GM19043 (cell line): ENCODE measurements around the gene GSX2.
A peak's percentile ranks its signal among the peaks of the same experiment; 100 is the strongest.
"Not testable (repeated sequence)": the region's sequence is repeated elsewhere in the genome, so short reads cannot be mapped to it uniquely, and the experiment has no call there.

Experiments used
- ATAC-seq: cut with Tn5 transposase; IDR thresholded peaks from one replicate; pipeline ENCODE4 v1.9.1; 2021; ENCODE audit warnings: low read depth; ENCODE audit not compliant: unreplicated experiment

Gene GSX2

DNA sequence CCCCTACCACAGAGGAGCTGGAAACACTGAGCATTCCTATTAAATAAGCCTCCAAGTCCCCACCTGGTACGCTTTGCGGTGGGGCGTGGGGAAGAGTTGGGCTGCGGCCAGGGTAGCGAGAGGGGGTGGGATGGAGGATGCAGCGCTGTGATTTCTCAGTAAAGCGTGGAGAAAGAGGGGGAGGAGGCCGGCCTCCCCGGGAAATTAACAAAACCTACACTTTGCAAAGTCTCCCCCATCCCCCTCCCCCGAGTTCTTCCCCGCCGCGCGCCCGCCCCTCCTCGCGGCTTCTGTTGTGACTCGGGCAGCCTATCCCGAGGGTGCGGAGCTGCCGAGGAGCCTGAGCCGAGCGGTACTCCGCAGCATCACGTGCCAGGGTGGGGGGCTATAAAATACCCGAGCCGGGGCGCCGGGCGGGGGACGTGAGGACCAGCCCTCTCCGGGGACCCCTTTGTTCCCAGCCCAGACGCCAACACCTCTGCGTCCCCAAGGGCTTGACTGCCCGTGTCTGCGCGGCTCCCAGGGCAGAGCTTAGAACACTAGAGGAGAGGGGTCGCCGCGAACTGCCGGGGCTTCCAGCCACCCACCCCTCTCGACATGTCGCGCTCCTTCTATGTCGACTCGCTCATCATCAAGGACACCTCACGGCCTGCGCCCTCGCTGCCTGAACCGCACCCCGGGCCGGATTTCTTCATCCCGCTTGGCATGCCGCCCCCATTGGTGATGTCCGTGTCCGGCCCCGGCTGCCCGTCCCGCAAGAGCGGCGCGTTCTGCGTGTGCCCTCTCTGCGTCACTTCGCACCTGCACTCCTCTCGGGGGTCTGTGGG lies at the start of gene GSX2:
TSS of gene GSX2 (plus strand) at position 416 of the 827 bp plus-strand sequence. CDS start at position 598, 182 bp downstream.
- ATAC-seq = no peak

DNA sequence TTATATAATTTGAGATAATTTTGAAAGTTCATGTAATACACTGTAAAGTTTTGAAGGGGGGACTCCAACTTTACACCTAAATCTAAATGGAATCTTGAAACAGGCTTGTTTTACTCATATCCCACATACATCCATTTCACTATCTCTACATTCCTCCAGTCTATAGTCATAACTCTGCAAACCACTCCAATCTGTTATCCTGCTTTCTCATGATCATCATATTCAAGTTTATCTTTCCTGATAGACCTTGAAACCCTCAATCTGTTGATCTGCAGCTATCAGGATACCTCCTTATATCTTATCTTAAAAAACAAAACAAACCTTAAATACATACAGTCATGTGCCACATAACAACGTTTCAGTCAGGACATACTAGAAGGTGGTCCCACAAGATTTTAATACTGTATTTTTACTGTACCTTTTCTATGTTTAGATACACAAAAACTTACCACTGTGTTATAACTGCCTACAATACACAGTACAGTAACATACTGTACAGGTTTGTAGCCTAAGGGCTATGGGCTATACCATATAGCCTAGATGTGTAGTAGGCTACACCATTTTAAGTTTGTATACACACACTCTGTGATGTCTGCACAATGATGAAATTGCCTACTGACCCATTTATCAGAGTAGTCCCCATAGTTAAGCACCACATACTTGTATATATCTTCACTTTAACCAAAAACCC lies 49.6 kb upstream of the GSX2 start:
- no peak for ATAC-seq

DNA sequence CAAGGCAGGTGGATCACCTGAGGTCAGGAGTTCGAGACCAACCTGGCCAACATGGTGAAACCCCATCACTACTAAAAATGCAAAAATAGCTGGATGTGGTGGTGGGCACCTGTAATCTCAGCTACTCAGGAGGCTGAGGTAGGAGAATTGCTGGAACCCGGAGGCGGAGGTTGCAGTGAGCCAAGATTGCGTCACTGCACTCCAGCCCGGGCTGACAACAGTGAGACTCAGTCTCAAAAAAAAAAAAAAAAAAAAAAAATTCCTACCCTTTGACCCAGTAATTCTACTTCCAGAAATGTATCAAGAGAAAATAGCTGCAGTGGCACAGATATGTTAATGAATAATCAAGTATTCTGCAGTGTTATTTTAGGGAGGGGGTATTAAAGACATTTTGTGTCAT lies 46.6 kb upstream of the GSX2 start:
- not testable (repeated sequence) for ATAC-seq

DNA sequence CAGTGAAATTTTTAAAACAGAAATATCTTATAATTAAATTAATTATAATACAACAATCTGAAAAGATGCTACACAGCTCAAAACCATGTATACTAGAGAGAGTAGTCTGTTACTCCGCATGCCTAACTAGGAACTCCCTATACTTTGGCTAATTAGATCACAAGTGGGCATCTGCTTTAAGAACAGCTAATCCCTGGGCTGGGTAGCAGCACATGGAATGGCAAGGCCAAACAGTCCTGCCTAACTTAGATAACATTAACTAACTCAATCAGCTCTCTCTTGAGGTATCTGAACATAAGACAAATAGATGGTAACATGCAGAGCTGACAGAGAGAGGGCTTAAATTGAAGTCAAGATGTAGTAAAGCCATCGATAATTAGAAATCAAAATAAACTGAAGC lies 45.5 kb upstream of the GSX2 start:
- ATAC-seq = no peak

DNA sequence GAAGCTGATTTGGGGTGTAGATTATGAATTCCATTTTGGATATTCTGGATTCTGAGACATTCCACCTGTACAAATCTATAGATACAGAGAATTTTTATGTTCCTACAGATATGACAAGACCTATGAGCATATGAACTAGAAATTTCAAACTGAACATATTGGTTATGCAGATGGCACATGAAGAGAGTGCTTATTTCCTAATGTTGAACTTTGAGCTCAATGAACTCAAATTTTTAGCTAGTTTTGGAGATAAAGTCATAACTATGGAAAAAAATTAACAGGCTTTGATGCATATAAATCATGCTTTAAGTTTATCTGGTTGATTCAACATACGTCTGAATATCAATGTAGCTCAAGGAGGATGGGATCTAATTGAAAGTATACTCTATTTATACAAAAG lies 44.5 kb upstream of the GSX2 start:
- ATAC-seq = no peak

DNA sequence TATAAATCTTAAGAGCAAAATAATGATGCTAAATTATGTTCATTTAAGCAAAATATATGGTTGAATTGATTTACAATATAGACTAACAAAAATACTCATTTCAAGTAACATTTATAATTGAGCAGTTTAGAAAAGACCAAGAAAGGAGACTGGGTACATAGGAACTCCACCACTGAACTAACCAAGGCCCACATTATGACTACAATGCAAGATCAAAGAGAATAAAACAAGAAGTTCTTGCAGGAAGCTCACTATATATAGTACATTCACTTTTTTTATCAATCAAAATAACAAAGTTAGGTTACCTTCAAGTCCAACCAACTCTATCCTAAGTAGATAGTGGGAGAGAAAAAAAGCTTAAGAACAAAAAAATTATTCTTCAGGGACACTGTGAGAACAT lies 43.6 kb upstream of the GSX2 start:
- no peak for ATAC-seq

DNA sequence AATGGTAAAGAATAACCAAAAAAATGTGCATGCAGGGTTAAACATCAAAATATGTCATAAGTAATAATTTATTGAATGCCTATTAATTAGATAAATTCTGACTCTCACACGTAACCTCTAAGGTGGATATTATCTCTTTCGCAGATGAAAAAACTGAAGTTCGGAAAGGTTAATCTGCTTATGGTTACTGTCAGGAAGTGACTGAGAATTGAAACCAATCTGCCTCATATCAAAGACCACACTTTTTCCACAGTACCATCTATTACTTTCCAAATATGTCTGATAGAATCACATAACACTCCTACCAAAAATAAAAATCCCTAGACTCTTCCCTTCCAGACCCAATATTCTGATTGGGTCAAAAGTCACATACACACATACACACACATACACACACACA lies 41.8 kb upstream of the GSX2 start:
- ATAC-seq = no peak

DNA sequence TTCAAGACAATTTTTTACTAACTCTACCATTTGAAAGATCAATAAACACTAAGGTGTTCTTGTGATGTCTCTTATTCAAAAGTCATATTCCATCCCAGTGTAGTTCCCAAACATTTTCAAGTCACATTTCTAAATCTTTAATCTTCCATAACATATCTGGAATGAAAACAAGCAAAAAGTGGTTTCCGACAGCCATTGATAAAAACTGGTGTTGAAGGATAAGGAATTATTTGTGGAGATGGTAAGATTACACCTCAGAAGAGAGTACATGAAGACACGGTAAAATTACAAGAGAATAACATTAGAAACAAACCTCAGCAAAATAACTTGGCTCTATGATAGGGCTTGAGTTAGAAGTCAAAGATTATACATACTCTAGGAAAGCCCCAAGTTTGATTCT lies 39.8 kb upstream of the GSX2 start:
- no peak for ATAC-seq

DNA sequence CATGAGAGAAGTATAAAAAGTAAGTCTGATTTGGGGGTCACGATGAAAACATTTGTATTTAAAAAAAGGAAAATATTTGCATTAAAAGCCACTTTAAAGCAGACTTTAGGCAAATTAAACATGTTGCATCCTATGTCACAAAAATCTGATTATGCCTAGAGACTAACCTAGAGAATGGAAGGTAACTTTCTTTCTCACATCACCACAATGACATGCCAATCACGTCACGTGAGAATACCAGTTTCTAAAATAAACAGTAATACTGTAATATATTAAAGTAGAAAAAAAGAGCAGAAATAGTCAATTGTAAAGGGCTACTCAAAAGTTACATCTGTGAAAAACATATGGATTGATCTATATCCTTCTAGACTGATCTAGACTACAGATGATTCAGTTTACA lies 38.9 kb upstream of the GSX2 start:
- no peak for ATAC-seq

DNA sequence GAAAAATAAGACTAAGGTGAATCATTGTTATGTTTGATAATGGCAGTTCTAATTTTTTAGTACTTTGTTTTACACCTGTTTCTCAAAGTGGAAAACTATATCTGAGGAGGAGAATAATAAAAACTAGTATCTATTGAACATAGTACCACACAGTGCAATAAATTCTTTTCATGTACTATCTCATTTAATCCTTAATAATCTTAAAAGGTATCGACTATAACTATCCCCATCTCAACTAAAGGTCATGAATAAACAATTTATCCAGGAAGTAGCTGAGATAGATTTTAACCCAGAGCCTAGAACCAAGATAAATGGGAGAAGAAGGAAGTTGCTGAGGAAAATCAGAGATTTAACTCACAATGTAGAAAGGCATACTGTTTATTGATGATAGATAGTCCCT lies 38.1 kb upstream of the GSX2 start:
- ATAC-seq = no peak

DNA sequence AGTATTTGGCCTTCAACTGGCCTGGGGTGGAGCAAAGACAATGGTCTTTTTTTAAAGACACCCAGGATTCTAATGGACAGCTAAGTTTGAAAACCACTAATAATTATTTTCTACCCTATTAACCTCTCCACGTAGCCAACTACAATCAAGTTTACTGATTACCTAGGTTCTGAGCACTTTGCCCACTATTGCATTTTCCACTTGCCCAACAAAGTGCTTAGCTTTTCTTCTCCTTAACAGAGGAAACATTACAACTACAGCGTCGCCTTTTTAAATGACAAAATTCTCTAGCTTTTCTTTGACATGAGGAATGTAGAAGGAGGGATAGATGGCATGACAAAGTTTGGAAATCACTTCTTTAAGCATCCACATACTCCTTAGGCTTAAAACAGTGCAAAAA lies 37.6 kb upstream of the GSX2 start:
- ATAC-seq = no peak

DNA sequence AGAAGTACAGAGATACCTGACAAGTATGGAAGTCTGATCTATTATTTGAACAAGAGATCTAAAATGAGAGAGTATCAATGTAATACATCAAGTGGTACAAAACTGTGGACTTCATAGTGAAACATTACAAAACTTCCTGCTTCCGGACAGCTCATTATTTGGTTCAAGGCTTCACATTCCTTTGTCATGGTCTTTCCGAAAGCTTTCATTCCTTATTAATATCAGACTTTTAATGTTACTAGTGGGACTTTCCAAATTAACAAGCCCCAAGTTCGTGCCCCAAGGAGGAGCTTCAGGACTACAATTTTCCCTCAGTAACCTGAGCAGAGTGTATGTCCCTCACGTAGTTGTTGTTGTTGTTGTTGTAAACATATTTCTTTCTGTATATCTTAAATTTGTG lies 36.7 kb upstream of the GSX2 start:
- no peak for ATAC-seq

DNA sequence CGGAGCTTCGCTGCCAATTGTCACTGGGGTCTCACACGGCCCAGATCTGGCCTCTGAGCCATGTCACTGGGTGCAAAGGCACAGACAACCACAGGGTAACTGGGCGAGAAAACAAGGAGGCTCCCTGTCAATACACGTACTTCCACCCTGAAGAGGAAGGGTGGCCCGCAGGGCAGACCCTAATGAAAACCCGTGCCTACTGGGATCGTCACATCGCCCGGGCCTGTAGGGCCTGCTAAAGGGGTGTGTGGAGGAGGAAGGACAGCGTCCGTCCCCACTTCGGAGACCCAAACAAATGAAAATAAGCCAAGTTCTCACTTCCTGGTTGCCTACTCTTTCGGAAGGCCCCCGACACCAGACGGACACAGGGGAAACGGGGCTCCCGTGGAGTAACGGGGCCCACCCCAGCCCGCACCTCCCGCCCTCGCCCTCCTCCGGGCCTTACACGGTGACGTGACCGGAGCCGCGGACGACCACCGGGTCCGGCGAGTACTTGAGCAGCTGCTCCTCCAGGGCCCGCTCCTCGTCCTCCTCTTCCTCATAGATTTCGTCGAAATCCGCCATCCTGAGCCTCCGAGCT lies 36.1 kb upstream of the GSX2 start:
- ATAC-seq = peak; percentile 22

DNA sequence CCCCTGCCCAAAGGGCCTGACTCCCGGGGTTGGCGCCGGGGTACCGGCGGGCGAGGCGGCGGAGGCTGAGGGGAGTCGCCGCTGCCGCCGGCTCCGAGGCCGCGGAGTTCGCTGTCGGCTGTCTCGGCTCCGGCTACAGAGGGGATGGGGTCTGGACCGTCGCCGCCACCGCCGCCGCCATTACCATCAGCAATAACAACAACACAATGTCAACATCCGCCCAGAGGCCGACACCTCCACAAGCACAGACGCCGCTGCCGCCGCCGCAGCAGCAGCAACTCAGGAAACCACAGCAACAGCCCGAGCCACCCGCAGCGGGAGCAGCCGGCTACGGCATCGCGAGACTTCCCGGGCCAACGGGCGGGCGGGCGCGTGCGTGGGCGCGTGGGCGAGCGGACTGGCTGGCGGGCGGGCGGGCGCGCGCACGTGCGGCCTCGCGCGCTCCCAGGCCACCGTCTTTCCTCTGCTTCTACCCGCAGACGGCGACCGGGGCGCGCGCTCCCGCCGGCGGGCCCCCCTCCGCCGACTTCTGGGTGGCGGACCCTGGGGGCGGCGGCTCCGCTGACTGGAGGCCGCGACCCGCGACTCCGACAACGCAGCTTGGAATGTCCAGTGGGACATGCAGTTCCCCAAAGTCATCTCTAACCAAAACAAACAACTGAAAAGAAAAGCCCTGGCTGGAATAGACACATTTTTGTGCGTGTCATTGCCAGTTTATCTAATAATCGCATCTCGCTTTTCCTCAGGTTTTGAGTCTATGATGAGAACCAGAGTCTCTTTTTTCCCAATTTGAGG lies 35.4 kb upstream of the GSX2 start, which contains the start of gene CHIC2:
TSS of gene CHIC2 (minus strand) at position 289 of the 795 bp plus-strand sequence. CDS start 305 bp downstream, outside the sequence.
- ATAC-seq = peak; percentile 93

DNA sequence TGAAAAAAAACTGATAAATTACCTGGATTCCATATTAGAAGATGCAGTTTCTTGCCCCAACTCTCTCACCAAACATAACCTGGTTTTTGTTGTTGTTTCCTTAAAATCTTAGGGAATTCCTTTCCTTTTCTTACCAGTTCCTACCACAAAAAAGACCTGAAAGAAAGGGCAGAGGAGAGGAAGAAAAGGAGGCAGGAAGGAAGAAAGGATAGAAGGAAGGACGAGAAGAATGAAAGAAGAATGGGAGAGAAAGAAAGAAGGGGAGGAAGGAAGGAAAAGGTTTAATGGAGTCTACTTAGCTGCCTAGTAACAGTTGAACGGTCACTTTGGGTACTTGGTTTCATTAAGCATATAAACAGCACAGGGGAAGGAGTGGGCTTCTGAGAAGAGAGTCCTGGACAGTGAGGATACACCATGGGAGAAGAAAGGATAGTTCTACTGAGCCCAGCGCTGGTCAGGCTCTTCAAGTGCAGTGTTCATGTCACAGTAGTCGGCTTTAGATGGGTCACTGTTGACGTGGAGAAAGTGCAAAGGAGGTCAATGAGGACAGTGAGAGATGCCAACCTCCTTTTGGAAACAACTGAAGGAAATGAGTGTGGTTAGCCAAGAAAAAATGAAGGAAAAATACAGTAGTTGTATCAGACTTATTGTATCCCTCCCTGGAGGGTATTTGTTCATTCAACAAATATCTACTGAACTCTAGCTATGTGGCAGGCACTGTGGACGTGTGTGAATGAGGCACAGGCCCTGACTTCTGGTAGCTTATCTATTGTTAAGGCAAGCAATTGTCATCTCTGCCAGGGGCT lies 34.5 kb upstream of the GSX2 start:
- no peak for ATAC-seq

DNA sequence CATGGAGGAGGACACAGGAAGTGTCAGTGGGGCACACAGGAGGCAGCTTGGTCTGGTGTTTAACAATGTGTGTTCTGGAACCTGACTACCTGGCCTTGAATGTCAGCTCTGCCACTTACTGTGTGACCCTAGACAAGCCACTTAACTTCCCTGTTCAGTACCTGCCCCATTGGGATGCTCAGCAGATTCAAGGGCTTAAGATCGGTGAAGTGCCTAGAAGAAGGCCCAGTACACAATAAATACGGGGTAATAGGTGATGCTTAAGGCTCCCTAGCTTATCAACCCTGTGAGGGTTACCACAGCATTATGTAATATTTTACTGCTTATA lies 33.9 kb upstream of the GSX2 start:
- ATAC-seq = no peak

DNA sequence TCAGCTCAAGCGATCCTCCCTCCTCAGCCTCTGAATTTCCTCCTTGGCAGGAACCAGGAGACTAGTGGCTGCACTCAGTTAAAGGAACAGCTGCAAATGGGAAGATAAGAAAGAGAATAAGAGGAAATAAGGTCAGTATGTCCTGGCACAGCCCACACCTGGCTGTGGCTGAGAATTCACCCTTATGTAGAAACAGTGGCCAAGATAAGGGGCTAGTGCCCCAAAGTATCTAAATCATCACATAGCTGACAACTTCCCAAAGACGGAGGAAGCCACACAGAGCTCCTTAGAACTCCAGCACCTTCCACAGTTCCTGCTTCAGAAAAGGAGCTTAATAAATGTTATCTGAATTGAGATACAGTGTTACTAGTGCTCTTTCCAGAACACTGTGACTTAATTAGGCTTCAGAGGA lies 33.2 kb upstream of the GSX2 start:
- no peak for ATAC-seq

DNA sequence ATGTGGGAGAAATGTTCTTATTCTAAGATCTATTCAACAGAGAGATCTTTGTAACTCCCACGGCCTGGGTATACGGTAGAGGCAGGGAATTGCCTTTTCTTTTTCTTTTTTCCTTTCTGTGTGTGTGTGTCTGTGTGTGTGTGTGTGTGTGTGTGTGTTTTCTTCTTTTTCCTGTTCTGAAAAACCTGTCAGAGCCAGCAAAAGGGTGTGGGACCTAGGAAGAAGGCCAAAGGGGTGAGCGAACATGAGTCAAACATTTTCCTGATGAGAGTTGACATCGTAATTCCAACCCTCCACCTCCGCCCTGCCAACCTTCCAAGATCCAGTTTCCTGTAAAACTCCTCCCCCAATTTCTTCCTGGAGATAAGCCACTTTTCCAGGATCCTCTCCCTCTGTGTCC lies 32.8 kb upstream of the GSX2 start:
- ATAC-seq = no peak

DNA sequence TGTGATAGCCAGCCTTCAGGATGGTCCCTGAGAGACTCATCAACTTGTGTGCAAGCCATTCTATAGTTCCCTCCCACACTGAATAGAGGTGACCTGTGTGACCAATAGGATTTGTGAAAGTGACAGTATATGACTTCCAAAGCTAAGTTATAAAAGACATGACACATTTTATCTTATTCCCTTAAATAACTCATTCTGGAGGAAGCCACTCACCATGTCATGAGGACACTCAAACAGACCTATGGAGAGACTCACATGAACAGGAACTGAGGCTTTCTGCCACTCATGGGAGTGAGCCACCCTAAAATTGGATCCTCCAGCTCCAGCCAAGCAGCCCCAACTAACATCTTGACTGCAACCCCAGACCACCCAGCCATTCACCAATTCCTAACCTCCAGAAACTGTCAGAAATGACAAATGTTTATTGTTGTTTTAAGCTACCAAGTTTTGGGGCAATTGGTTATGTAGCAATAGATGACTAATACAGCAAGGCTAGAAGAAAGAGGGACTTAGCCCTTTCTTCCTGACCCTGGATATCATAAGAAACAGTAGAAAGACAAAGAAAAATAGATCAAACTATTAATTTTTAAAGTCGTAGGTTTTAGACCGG lies 26.6 kb upstream of the GSX2 start:
- no peak for ATAC-seq

DNA sequence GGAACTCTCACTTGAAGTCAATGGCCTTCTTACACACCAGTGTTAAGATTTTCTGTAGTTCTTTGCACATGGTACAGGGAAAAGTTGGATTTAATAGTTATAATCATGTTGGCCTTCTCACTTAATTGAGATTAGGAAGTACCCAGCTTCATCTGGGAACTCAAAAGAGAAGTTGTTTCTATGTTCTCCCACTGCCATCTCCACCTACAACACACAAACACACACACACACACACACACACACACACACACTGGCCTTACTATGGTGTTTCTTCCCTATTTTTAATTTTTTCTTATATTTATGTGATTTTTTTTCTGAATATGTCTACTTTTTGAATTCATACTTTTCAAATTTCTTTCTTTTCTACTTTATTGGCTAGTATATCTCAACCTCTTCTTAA lies 25.6 kb upstream of the GSX2 start:
- no peak for ATAC-seq
